ENCODE measurements around the gene PCGF6. TPM values are rescaled to one million over a fixed set of nuclear protein-coding genes. Genes with fewer than 3 reads are reported as not detected.

PCGF6 gene
- total RNA-seq, 2 experiments from 2014 or later = 13.3 to 14.5 TPM

GRCh38 chr10:103353281-103353680 lies 2.3 kb upstream of the PCGF6 start:
- Mint-ChIP-seq H3K9me3 (no peaks in the 10 kb centered on the region), H3K36me3 (ENCODE audit: low read depth) (peaks cover 6% of the 10 kb centered on the region), H3K4me1 (ENCODE audit: low read depth) (peaks cover 5% of the 10 kb centered on the region), H3K4me3 (no peak overlapping the region), H3K27me3 (no peaks in the 10 kb centered on the region), H3K27ac (no peak overlapping the region)
- DNase-seq (no peak), ATAC-seq (no peak)
- intact Hi-C loops (cut with micrococcal nuclease) = no loop called here
- ChIA-PET CTCF (interaction anchor here (0.9 to 1.0 kb wide), 2 partner anchors 132 to 589 kb away, joined by 3 to 6 read pairs; no protein-coding TSS in a partner anchor), POLR2A (interaction anchor here (1.6 kb wide), 1 partner anchor 43 kb away, joined by 4 read pairs; the partner anchor contains the start of genes ATP5MK and PDCD11)
- no peak for TF ChIP-seq CTCF (IDR thresholded peaks at IDR 0.05)

- CTCF ChIA-PET = interaction anchor here (2.0 kb wide), 1 partner anchor 16 kb away, joined by 9 read pairs; no protein-coding TSS in a partner anchor
- Mint-ChIP-seq H3K36me3 (ENCODE audit: low read depth) (peaks cover 12% of the 10 kb centered on the region), H3K27me3 (no peaks in the 10 kb centered on the region), H3K4me3 (peak overlapping the region; percentile 91), H3K9me3 (no peaks in the 10 kb centered on the region), H3K27ac (peak overlapping the region; percentile 59), H3K4me1 (ENCODE audit: low read depth) (peaks cover 5% of the 10 kb centered on the region)
- POLR2A ChIA-PET = interaction anchor here (0.9 to 1.5 kb wide), 4 partner anchors 16 to 46 kb away, joined by 3 to 8 read pairs (median 5); partner anchors contain the start of genes ATP5MK, PDCD11 and TAF5
- intact Hi-C loops (cut with micrococcal nuclease) = no loop called here
- no peak for TF ChIP-seq CTCF (IDR thresholded peaks at IDR 0.05)
- ATAC-seq = no peak
- DNase-seq = no peak
Observed at GRCh38 chr10:103350175-103350516, 794 bp downstream of the PCGF6 start.

GRCh38 chr10:103336370-103336769 lies 14.6 kb downstream of the PCGF6 start:
- Mint-ChIP-seq H3K4me3 (no peak overlapping the region), H3K36me3 (ENCODE audit: low read depth) (peaks cover 24% of the 10 kb centered on the region), H3K9me3 (no peaks in the 10 kb centered on the region), H3K27ac (no peak overlapping the region), H3K27me3 (no peaks in the 10 kb centered on the region), H3K4me1 (ENCODE audit: low read depth) (no peaks in the 10 kb centered on the region)
- intact Hi-C loops (cut with micrococcal nuclease) = no loop called here
- ChIA-PET CTCF (no interaction called here), POLR2A (interaction anchor here (0.6 to 0.7 kb wide), 2 partner anchors 11 to 154 kb away, joined by 3 to 4 read pairs; no protein-coding TSS in a partner anchor)
- ATAC-seq (no peak), DNase-seq (no peak)
- no peak for TF ChIP-seq CTCF (IDR thresholded peaks at IDR 0.05)

GRCh38 chr10:103334567-103334966 lies 16.4 kb downstream of the PCGF6 start:
- intact Hi-C loops (cut with micrococcal nuclease) = no loop called here
- ATAC-seq (no peak), DNase-seq (no peak)
- Mint-ChIP-seq H3K9me3 (no peaks in the 10 kb centered on the region), H3K36me3 (ENCODE audit: low read depth) (peaks cover 26% of the 10 kb centered on the region), H3K4me3 (no peak overlapping the region), H3K27me3 (no peaks in the 10 kb centered on the region), H3K4me1 (ENCODE audit: low read depth) (no peaks in the 10 kb centered on the region), H3K27ac (no peak overlapping the region)
- ChIA-PET CTCF (interaction anchor here (0.6 to 2.5 kb wide), 16 partner anchors 10 to 417 kb away, joined by 3 to 19 read pairs (median 4); partner anchors contain the start of genes CNNM2 and PCGF6), POLR2A (interaction anchor here (0.5 to 1.7 kb wide), 4 partner anchors 10 to 339 kb away, joined by 3 to 5 read pairs (median 4); no protein-coding TSS in a partner anchor)
- no peak for TF ChIP-seq CTCF (IDR thresholded peaks at IDR 0.05)

- intact Hi-C loops (cut with micrococcal nuclease) = no loop called here
- CTCF ChIA-PET = interaction anchor here (0.9 to 2.5 kb wide), 23 partner anchors 9 to 416 kb away, joined by 3 to 19 read pairs (median 4); partner anchors contain the start of genes ATP5MK, CNNM2, NT5C2 and PCGF6
- no peaks in the 10 kb centered on the region for H3K9me3 Mint-ChIP-seq
- ATAC-seq (no peak), DNase-seq (no peak)
- H3K4me1 Mint-ChIP-seq (ENCODE audit: low read depth) = no peaks in the 10 kb centered on the region
- peaks cover 26% of the 10 kb centered on the region for H3K36me3 Mint-ChIP-seq (ENCODE audit: low read depth)
- H3K4me3 Mint-ChIP-seq = no peak overlapping the region
- TF ChIP-seq CTCF (IDR thresholded peaks at IDR 0.05) = peak; percentile 72
- POLR2A ChIA-PET = interaction anchor here (0.5 to 1.7 kb wide), 5 partner anchors 9 to 339 kb away, joined by 3 to 5 read pairs (median 3); no protein-coding TSS in a partner anchor
- H3K27ac Mint-ChIP-seq = no peak overlapping the region
- H3K27me3 Mint-ChIP-seq = no peaks in the 10 kb centered on the region
Observed at GRCh38 chr10:103333934-103334520, 16.9 kb downstream of the PCGF6 start.
